HepG2 (cell line): ENCODE measurements around the gene ALG14. TPM values are rescaled to one million over a fixed set of nuclear protein-coding genes. Genes with fewer than 3 reads are reported as not detected.
A peak's percentile ranks its signal among the peaks of the same experiment; 100 is the strongest.

Source experiments
- EED ChIP-seq: sonication (generic); formaldehyde crosslinking; IDR thresholded peaks from 2 replicates; pipeline ENCODE4 v1.5.0; 2020; ENCODE audit warnings: mild to moderate bottlenecking, missing genetic modification reagents
- KAT2B ChIP-seq: fragments of 150-350 bp; IDR thresholded peaks from 2 replicates; pipeline ENCODE4 v1.6.1; 2014; ENCODE audit warnings: low read depth, low read length, borderline replicate concordance
- KDM6A ChIP-seq: IDR thresholded peaks from 2 replicates; pipeline ENCODE4 v1.6.1; 2016; ENCODE audit warnings: low read depth
- MIER3 ChIP-seq: IDR thresholded peaks from 2 replicates; pipeline ENCODE4 v1.6.1; 2016; ENCODE audit warnings: missing compliant biosample characterization, borderline replicate concordance
- NFIC ChIP-seq: IDR thresholded peaks from 2 replicates; pipeline ENCODE4 v1.6.1; 2012; ENCODE audit warnings: mild to moderate bottlenecking, low read length, inconsistent platforms
- NR2F6 ChIP-seq, 2 experiments: IDR thresholded peaks; 2 replicates each; pipeline ENCODE4 v1.6.1; 2016; ENCODE audit warnings: antibody characterized with exemption in 1 of 2, mild to moderate bottlenecking in 1 of 2
- POLR2AphosphoS2 ChIP-seq: IDR thresholded peaks from 2 replicates; pipeline ENCODE4 v1.6.1; 2011; ENCODE audit warnings: low read depth, low read length, improper control_type of control experiment
- PRDM15 ChIP-seq: sonication (generic); formaldehyde crosslinking; IDR thresholded peaks from 2 replicates; pipeline ENCODE4 v1.4.0; 2020; ENCODE audit warnings: missing genetic modification reagents
- SNRNP70 ChIP-seq: fragments of 200-400 bp; formaldehyde crosslinking; IDR thresholded peaks from 2 replicates; pipeline ENCODE4 v1.6.1; 2017; ENCODE audit warnings: mild to moderate bottlenecking, low read depth, low read length, moderate library complexity
- TCF12 ChIP-seq, 2 experiments: fragments of 450-650 bp in 1 of 2; sonication (generic) in 1 of 2; formaldehyde crosslinking in 1 of 2; IDR thresholded peaks; 2 replicates each; pipeline versions ENCODE4 v1.6.1 to v1.8.0; 2017 to 2022; ENCODE audit warnings: antibody characterized with exemption in 1 of 2, mild to moderate bottlenecking in 1 of 2, missing genetic modification reagents in 1 of 2, moderate library complexity in 1 of 2
- TEAD2 ChIP-seq: sonication (generic); formaldehyde crosslinking; IDR thresholded peaks from 2 replicates; pipeline ENCODE4 v1.9.0; 2021; ENCODE audit warnings: missing genetic modification reagents
- TFDP1 ChIP-seq: IDR thresholded peaks from 2 replicates; pipeline ENCODE4 v1.6.1; 2016; ENCODE audit warnings: missing compliant biosample characterization, missing genetic modification reagents, borderline replicate concordance
- YEATS2 ChIP-seq: sonication (generic); formaldehyde crosslinking; IDR thresholded peaks from 2 replicates; pipeline ENCODE4 v1.4.0; 2020; ENCODE audit warnings: missing genetic modification reagents, borderline replicate concordance
- ZBTB3 ChIP-seq: sonication (generic); formaldehyde crosslinking; IDR thresholded peaks from 2 replicates; pipeline ENCODE4 v1.4.0; 2020; ENCODE audit warnings: low read depth, mild to moderate bottlenecking, moderate library complexity, missing genetic modification reagents, borderline replicate concordance
- ZNF329 ChIP-seq: sonication (generic); formaldehyde crosslinking; IDR thresholded peaks from 2 replicates; pipeline ENCODE4 v1.9.0; 2021; ENCODE audit warnings: low read depth, mild to moderate bottlenecking, missing genetic modification reagents
- ZNF354B ChIP-seq: sonication (generic); formaldehyde crosslinking; IDR thresholded peaks from 2 replicates; pipeline ENCODE4 v1.8.0; 2022; ENCODE audit warnings: mild to moderate bottlenecking, missing genetic modification reagents
- ZNF556 ChIP-seq: sonication (generic); formaldehyde crosslinking; IDR thresholded peaks from 2 replicates; pipeline ENCODE4 v1.4.0; 2020; ENCODE audit warnings: mild to moderate bottlenecking, missing genetic modification reagents, borderline replicate concordance
- ZNF597 ChIP-seq: sonication (generic); formaldehyde crosslinking; IDR thresholded peaks from 2 replicates; pipeline ENCODE4 v1.5.0; 2020; ENCODE audit warnings: missing genetic modification reagents
- polyA plus RNA-seq, 8 experiments: library from polyadenylated mRNA; depleted of rRNA in 3 of 8; stranded (reverse) in 7 of 8; unstranded in 1 of 8; fragments of >200 nt; fragmentation: Illumina TruSeq in 4 of 8; extraction: Trizol in 4 of 8; gene quantifications; 2 replicates each; pipeline versions ENCODE4 v1.2.1 to v1.2.3, GENCODE V29; 2011 to 2016; ENCODE audit warnings: low read depth in 4 of 8, missing spikeins in 1 of 8, mixed read lengths in 1 of 8; ENCODE audit not compliant: insufficient read depth in 1 of 8
- total RNA-seq, 5 experiments: library from RNA; depleted of rRNA; stranded (reverse); fragments of >200 nt; fragmentation: Illumina TruSeq; extraction: Trizol; gene quantifications; 2 replicates each; pipeline ENCODE4 v1.2.3, GENCODE V29; 2016; ENCODE audit warnings: low read depth in 1 of 5
- TF ChIP-seq, protein P1 (sequence below): sonication (generic); formaldehyde crosslinking; IDR thresholded peaks from 2 replicates; pipeline ENCODE4 v1.5.1; 2020; ENCODE audit warnings: mild to moderate bottlenecking, missing genetic modification reagents
- TF ChIP-seq, protein P2 (sequence below): sonication (generic); formaldehyde crosslinking; IDR thresholded peaks from 2 replicates; pipeline ENCODE4 v1.5.0; 2020; ENCODE audit warnings: missing genetic modification reagents

The ALG14 gene
- total and polyA plus RNA-seq, 2 of the 13 experiments (the other 11 are each of a cell fraction or from before 2014, with no cell fraction given) = 4.5 to 12.7 TPM

DNA sequence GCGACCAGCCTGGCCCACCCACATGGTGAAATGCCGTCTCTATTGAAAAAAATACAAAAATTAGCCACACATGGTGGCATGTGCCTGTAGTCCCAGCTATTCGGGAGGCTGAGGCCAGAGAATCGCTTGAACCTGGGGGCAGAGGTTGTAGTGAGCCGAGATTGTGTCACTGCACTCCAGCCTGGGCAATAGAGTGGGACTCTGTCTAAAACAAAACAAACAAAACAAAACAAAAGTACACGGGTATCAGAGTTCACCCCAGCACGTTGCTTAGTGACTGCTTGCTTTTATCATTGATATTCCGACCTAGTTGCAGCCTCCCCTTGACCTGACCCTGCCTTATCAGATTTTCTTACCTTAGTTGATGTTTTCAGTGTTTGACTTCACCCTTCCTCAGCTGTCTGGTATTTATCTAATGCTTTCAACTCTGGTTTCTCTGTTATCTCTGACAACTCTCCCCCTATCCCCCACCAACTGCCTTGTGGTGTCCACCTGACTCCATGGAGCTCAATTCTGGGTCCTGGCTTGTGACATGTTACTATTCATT, 49.5 kb upstream of the ALG14 start (continued):
- TF ChIP-seq, protein P1, sequence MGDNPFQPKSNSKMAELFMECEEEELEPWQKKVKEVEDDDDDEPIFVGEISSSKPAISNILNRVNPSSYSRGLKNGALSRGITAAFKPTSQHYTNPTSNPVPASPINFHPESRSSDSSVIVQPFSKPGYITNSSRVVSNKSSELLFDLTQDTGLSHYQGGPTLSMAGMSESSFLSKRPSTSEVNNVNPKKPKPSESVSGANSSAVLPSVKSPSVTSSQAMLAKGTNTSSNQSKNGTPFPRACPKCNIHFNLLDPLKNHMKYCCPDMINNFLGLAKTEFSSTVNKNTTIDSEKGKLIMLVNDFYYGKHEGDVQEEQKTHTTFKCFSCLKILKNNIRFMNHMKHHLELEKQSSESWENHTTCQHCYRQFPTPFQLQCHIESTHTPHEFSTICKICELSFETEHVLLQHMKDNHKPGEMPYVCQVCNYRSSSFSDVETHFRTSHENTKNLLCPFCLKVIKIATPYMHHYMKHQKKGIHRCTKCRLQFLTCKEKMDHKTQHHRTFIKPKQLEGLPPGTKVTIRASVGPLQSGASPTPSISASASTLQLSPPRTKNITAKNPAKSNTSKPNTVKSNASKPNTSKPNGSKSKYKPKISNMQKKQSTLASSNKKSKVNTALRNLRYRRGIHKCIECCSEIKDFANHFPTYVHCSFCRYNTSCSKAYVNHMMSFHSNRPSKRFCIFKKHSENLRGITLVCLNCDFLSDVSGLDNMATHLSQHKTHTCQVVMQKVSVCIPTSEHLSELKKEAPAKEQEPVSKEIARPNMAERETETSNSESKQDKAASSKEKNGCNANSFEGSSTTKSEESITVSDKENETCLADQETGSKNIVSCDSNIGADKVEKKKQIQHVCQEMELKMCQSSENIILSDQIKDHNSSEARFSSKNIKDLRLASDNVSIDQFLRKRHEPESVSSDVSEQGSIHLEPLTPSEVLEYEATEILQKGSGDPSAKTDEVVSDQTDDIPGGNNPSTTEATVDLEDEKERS = peak; percentile 96
- TF ChIP-seq KDM6A (CRISPR knock-in tag) (peak; percentile 91), EED (no peak), KAT2B (no peak), ZNF354B (CRISPR knock-in tag) (no peak), TEAD2 (no peak), ZNF329 (CRISPR knock-in tag) (0 out of 2 replicates have a peak, but pooled peaks have one; percentile 42), TFDP1 (CRISPR knock-in tag) (no peak), SNRNP70 (no peak), TCF12 (IDR thresholded peaks at IDR 0.05) (no peak), TCF12 (CRISPR knock-in tag; IDR thresholded peaks at IDR 0.05) (peak; percentile 94; the same call in 1 of the 2 replicates), PRDM15 (CRISPR knock-in tag) (no peak), NR2F6 (IDR thresholded peaks at IDR 0.05) (peak; percentile 99), NR2F6 (CRISPR knock-in tag; IDR thresholded peaks at IDR 0.05) (peak; percentile 99), POLR2AphosphoS2 (no peak), ZNF597 (CRISPR knock-in tag) (no peak), ZBTB3 (CRISPR knock-in tag) (no peak), MIER3 (CRISPR knock-in tag) (peak; percentile 87; the same call in 1 of the 2 replicates), YEATS2 (peak; percentile 32; the same call in 1 of the 2 replicates), ZNF556 (CRISPR knock-in tag) (peak; percentile 75; the same call in 1 of the 2 replicates), NFIC (peak; percentile 85)
- TF ChIP-seq, protein P2, sequence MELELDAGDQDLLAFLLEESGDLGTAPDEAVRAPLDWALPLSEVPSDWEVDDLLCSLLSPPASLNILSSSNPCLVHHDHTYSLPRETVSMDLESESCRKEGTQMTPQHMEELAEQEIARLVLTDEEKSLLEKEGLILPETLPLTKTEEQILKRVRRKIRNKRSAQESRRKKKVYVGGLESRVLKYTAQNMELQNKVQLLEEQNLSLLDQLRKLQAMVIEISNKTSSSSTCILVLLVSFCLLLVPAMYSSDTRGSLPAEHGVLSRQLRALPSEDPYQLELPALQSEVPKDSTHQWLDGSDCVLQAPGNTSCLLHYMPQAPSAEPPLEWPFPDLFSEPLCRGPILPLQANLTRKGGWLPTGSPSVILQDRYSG = no peak
